Upper lobe of right lung (tissue), 1 donor: Measurements from ENCODE around the gene NARF. TPM values are rescaled to one million over a fixed set of nuclear protein-coding genes. Genes with fewer than 3 reads are reported as not detected.
A peak's percentile ranks its signal among the peaks of the same experiment; 100 is the strongest.
"Not testable (repeated sequence)": the region's sequence is repeated elsewhere in the genome, so short reads cannot be mapped to it uniquely, and the experiment has no call there.

ENCODE experiments used
- ATAC-seq: fragments of 200-7000 bp; cut with Tn5 transposase; one replicate; pipeline ENCODE4 v1.9.1; 2020; ENCODE audit warnings: mild to moderate bottlenecking, moderate library complexity
- DNase-seq: peaks from one replicate; pipeline ENCODE4 v3.0.0-alpha.2; 2020
- H3K27ac ChIP-seq: fragments of 200-600 bp; one replicate; pipeline ENCODE4 v1.8.0; 2022
- H3K27me3 ChIP-seq: fragments of 200-600 bp; one replicate; pipeline ENCODE4 v1.8.0; 2022; ENCODE audit warnings: mild to moderate bottlenecking
- H3K36me3 ChIP-seq: fragments of 200-600 bp; one replicate; pipeline ENCODE4 v1.8.0; 2022
- H3K4me1 ChIP-seq: fragments of 200-600 bp; one replicate; pipeline ENCODE4 v1.8.0; 2022
- H3K4me3 ChIP-seq: fragments of 200-600 bp; one replicate; pipeline ENCODE4 v1.8.0; 2022; ENCODE audit warnings: mild to moderate bottlenecking
- H3K9me3 ChIP-seq: fragments of 200-600 bp; one replicate; pipeline ENCODE4 v1.8.0; 2022
- intact Hi-C: fragments of 100-400 bp; cut with DNase I; formaldehyde crosslinking; loops from one replicate; pipeline ENCODE4 v1.11.0; 2022
- long read RNA-seq: library from polyadenylated mRNA; unstranded; transcript quantifications from one replicate; pipeline ENCODE4 v2.0.0, GENCODE V29; 2021
- total RNA-seq: library from RNA; stranded (reverse); fragmentation: NEBNext Ultra II Directional; extraction: Animal tissue kit (Norgen Biotek cat#: 25700); gene quantifications from one replicate; pipeline ENCODE4 v1.2.1, GENCODE V29; 2021
- TF ChIP-seq, protein P1 (sequence below): fragments of 200-600 bp; IDR thresholded peaks from one replicate; pipeline ENCODE4 v1.8.0; 2022; ENCODE audit warnings: antibody characterized with exemption
- donor health status: DM: no; HTN: yes; CAD: no; lungs with severe emphysema.

The NARF gene
- total RNA-seq = 54.1 TPM
- long read RNA-seq, transcript NARF-220 (12 exons, 1,454 nt) = minor isoform, 5 of 87 reads
- long read RNA-seq, transcript NARF-201 (11 exons, 3,949 nt) = major isoform, 27 of 87 reads
- long read RNA-seq, transcript NARF-204 (11 exons, 1,766 nt) = minor isoform, 9 of 87 reads
- long read RNA-seq, transcript NARF-209 (10 exons, 2,598 nt) = minor isoform, 6 of 87 reads
- long read RNA-seq, partial matches to known transcripts = 10 of 87 reads
- long read RNA-seq, other reads (novel, unspliced or antisense) = 28 of 87 reads

DNA sequence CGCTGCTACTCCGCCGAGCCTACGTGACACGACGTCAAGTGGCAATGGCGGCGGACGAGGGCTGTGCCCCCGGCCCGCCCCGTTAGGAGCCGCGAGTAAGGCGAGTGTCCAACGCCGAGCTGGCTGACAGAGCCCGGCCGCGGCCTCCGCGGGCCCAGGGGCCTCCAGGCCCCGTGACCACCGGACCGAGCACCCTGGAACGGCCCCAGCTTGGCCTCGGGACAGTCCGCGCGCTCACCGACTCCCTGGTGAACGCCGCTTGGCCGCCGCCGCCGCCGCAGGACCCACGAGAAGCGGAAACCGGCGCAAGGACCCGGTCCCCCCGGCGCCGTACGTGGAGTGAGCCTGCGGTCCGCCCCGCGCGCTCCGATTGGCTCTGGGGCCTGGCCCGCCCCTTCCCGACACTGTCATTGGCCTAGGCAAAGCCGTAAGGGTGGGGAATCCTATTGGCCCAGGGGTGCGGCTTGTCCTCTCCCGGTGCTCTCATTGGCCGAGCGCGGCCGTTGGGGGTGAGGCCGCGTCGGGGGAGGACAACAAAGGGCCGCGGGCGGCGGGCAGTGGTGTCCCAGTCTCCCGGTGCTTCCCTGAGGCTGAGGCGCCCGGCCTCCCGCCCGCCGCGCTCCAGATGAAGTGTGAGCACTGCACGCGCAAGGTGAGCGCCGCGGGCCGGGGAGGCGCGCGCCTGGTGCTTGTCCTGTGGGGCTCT is at the start of gene NARF:
NARF (plus strand) TSS at position 563 of the 706 bp plus-strand sequence; CDS start at position 626, 63 bp downstream.
- DNase-seq (peak; percentile 99), ATAC-seq (peak; percentile 98)
- intact Hi-C loops = no loop called here
- H3K27me3 ChIP-seq = no peaks in the 10 kb centered on the region
- peaks cover 34% of the 10 kb centered on the region for H3K36me3 ChIP-seq
- H3K4me3 ChIP-seq = peak within 1 kb of the TSS; percentile 89
- peak within 1 kb of the TSS; percentile 99 for H3K27ac ChIP-seq
- peaks cover 35% of the 10 kb centered on the region for H3K4me1 ChIP-seq
- TF ChIP-seq, protein P1, sequence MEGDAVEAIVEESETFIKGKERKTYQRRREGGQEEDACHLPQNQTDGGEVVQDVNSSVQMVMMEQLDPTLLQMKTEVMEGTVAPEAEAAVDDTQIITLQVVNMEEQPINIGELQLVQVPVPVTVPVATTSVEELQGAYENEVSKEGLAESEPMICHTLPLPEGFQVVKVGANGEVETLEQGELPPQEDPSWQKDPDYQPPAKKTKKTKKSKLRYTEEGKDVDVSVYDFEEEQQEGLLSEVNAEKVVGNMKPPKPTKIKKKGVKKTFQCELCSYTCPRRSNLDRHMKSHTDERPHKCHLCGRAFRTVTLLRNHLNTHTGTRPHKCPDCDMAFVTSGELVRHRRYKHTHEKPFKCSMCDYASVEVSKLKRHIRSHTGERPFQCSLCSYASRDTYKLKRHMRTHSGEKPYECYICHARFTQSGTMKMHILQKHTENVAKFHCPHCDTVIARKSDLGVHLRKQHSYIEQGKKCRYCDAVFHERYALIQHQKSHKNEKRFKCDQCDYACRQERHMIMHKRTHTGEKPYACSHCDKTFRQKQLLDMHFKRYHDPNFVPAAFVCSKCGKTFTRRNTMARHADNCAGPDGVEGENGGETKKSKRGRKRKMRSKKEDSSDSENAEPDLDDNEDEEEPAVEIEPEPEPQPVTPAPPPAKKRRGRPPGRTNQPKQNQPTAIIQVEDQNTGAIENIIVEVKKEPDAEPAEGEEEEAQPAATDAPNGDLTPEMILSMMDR = no peak
- H3K9me3 ChIP-seq = no peaks in the 10 kb centered on the region

DNA sequence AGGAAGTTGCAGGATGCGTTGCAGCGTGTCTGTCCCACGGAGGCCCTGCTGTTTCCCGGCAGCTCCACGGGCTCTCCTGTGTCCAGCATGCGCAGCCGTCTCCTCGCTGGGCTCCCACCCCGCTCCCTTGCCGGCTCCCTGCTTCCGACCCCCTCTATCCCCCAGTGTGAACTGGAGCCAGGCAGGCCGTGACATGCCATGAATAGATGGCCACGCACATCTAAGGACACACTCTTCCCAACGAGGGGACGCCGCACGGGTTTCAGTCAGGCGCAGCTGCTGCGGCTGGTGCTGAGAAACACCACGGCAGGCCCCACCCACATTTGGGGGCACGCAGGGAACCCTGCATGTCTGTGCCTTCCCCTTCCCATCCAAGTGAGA is 49.6 kb upstream of the NARF start:
- Histone ChIP-seq H3K36me3 (peaks cover 13% of the 10 kb centered on the region), H3K9me3 (no peaks in the 10 kb centered on the region), H3K27me3 (no peaks in the 10 kb centered on the region), H3K27ac (no peak overlapping the region), H3K4me1 (no peaks in the 10 kb centered on the region), H3K4me3 (no peak overlapping the region)
- intact Hi-C loops = loop anchor here (10.0 kb wide), 1 partner anchor 54 kb away; the partner anchor contains the start of gene TEX19
- TF ChIP-seq, protein P1 = no peak
- ATAC-seq (no peak), DNase-seq (no peak)

DNA sequence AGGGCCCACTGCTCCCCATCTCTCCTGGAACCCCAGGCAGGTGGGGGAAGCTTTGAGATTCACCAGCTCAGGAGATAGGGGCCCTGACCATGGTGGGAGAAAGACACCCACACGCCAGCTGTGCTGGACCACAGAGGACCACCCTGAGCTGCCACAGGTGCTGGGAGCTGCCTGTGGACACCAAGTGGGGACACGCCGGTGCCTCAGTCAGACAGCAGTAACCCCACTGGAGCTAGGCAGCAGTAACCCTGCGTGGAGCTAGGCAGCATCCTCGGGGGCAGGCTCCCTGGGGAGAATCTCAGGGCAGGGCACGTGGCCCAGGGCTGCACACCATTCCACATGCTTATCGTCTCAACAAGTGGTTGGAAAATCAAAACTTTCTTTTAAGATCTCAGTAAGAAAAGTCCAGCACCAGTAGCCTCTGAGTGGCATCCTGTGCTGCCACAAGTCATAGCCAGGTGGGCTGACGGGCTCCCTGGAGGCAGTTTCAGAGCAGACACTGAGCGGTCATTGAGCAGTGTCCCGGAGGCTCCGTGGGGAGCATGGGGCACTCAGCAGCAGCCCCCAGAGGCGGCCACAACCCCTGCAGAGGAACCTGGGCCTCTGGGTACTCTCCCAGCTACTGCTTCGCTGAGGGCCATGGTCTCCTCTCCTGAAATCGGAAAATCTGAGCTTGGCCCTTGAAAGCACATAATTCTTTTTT is 48.4 kb upstream of the NARF start:
- intact Hi-C loops = no loop called here
- no peaks in the 10 kb centered on the region for H3K27me3 ChIP-seq
- H3K36me3 ChIP-seq = peaks cover 13% of the 10 kb centered on the region
- H3K9me3 ChIP-seq = no peaks in the 10 kb centered on the region
- H3K4me3 ChIP-seq = no peak overlapping the region
- no peak overlapping the region for H3K27ac ChIP-seq
- DNase-seq = no peak
- TF ChIP-seq, protein P1 = no peak
- ATAC-seq = no peak
- peaks cover 4% of the 10 kb centered on the region for H3K4me1 ChIP-seq

DNA sequence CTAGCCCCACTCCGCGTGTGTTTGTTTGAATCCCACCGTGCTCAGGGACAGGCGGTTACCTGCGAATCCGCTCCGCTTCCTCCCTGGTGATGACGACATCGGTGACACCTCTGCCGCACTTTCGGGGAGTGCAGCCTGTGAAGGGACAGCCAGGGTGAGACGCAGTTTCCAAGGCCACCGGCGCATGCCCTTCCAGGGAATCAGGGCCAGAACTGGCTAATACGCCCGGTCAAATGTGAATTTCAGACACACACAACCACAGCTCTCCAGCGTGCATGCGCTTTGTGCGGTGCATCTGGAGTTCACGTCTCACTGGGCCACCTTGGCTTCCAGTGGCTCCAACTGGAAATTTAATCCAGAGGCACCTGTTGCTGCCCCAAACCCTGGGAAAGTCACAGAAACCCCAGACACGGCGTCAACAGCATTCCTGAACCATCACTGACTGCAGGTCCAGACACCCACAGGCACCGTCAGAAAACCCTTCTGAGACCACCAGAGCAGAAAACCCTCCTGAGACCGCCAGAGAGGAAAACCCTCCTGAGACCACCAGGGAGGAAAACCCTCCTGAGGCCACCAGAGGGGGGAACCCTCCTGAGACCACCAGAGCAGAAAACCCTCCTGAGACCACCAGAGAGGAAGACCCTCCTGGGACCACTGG is 47.0 kb upstream of the NARF start:
- intact Hi-C loops = no loop called here

DNA sequence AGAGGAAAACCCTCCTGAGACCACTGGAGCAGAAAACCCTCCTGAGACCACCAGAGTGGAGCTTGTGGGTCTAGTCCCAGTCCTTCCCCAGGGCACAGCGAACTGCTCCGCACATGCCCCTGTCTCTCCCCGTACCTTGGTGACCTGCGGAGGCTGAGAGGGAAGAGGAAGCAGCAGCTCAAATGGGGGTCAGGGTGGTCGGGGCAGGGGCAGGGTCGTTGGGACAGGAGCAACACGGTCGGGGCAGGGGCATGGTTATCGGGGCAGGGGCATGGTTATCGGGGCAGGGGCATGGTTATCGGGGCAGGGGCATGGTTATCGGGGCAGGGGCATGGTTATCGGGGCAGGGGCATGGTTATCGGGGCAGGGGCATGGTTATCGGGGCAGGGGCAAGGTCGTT is 46.5 kb upstream of the NARF start:
- H3K9me3 ChIP-seq, H3K4me1 ChIP-seq, ATAC-seq, H3K4me3 ChIP-seq, H3K27me3 ChIP-seq, DNase-seq, H3K27ac ChIP-seq, intact Hi-C loops: not testable (repeated sequence)
- H3K36me3 ChIP-seq = peaks cover 13% of the 10 kb centered on the region

More for the DNA sequence above, 47.0 kb upstream of the NARF start:
- ATAC-seq = no peak
- Histone ChIP-seq H3K9me3 (no peaks in the 10 kb centered on the region), H3K4me3 (no peak overlapping the region), H3K4me1 (peaks cover 4% of the 10 kb centered on the region), H3K27me3 (no peaks in the 10 kb centered on the region), H3K27ac (no peak overlapping the region), H3K36me3 (peaks cover 13% of the 10 kb centered on the region)
- TF ChIP-seq, protein P1 = no peak
- DNase-seq = no peak
